Lower lobe of right lung (tissue), 2 donors: ENCODE measurements around the gene PUDP. TPM values are rescaled to one million over a fixed set of nuclear protein-coding genes. Genes with fewer than 3 reads are reported as not detected.
"Not testable (repeated sequence)": the region's sequence is repeated elsewhere in the genome, so short reads cannot be mapped to it uniquely, and the experiment has no call there.

Experiments
- ATAC-seq, 2 donors: fragments of 200-7000 bp; cut with Tn5 transposase; one replicate each; pipeline ENCODE4 v1.9.1; 2020 to 2022; ENCODE audit warnings: mild to moderate bottlenecking in 2 of 2, moderate library complexity in 2 of 2
- DNase-seq: peaks from one replicate; pipeline ENCODE4 v3.0.0-alpha.2; 2020
- H3K27ac ChIP-seq: fragments of 200-600 bp; one replicate; pipeline ENCODE4 v1.8.0; 2022
- H3K27me3 ChIP-seq: fragments of 200-600 bp; one replicate; pipeline ENCODE4 v1.8.0; 2022; ENCODE audit warnings: low read depth
- H3K36me3 ChIP-seq: fragments of 200-600 bp; one replicate; pipeline ENCODE4 v1.8.0; 2022; ENCODE audit warnings: mild to moderate bottlenecking
- H3K4me1 ChIP-seq: fragments of 200-600 bp; one replicate; pipeline ENCODE4 v1.8.0; 2022
- H3K4me3 ChIP-seq: fragments of 200-600 bp; one replicate; pipeline ENCODE4 v1.8.0; 2022; ENCODE audit warnings: mild to moderate bottlenecking
- H3K9me3 ChIP-seq: fragments of 200-600 bp; one replicate; pipeline ENCODE4 v1.8.0; 2022
- CTCF ChIP-seq: fragments of 200-600 bp; IDR thresholded peaks from one replicate; pipeline ENCODE4 v1.8.0; 2022; ENCODE audit warnings: antibody characterized with exemption, mild to moderate bottlenecking
- intact Hi-C: fragments of 100-400 bp; cut with DNase I; formaldehyde crosslinking; loops from one replicate; pipeline ENCODE4 v1.11.0; 2022
- total RNA-seq: library from RNA; stranded (reverse); fragmentation: NEBNext Ultra II Directional; extraction: Animal tissue kit (Norgen Biotek cat#: 25700); gene quantifications from one replicate; pipeline ENCODE4 v1.2.1, GENCODE V29; 2021
- donor health status: DM: no; HTN: yes; CAD: no; lungs with severe emphysema.

PUDP gene
- total RNA-seq, 1 donor from 2014 or later: 19.8 TPM

GRCh38 chrX:7188672-7189071, 40.7 kb upstream of the PUDP start:
- DNase-seq (no peak), ATAC-seq (no peak)
- Histone ChIP-seq H3K4me3 (no peak overlapping the region), H3K9me3 (no peaks in the 10 kb centered on the region), H3K27ac (no peak overlapping the region), H3K4me1 (no peaks in the 10 kb centered on the region), H3K36me3 (no peaks in the 10 kb centered on the region), H3K27me3 (no peaks in the 10 kb centered on the region)
- TF ChIP-seq CTCF: no peak
- intact Hi-C loops: no loop called here

- Histone ChIP-seq H3K36me3 (no peaks in the 10 kb centered on the region), H3K4me3 (no peak overlapping the region), H3K4me1 (no peaks in the 10 kb centered on the region), H3K27me3 (no peaks in the 10 kb centered on the region), H3K9me3 (no peaks in the 10 kb centered on the region), H3K27ac (no peak overlapping the region)
- no peak for ATAC-seq
- intact Hi-C loops: no loop called here
- TF ChIP-seq CTCF: no peak
- no peak for DNase-seq
Measured at GRCh38 chrX:7184816-7185215, 36.9 kb upstream of the PUDP start.

- DNase-seq (no peak), ATAC-seq (no peak)
- no peak overlapping the region for H3K4me3 ChIP-seq
- no peaks in the 10 kb centered on the region for H3K27me3 ChIP-seq
- H3K9me3 ChIP-seq: no peaks in the 10 kb centered on the region
- no peak for TF ChIP-seq CTCF
- no peaks in the 10 kb centered on the region for H3K4me1 ChIP-seq
- H3K27ac ChIP-seq: no peak overlapping the region
- intact Hi-C loops: no loop called here
- no peaks in the 10 kb centered on the region for H3K36me3 ChIP-seq
Measured at GRCh38 chrX:7179446-7179845, 31.5 kb upstream of the PUDP start.

- DNase-seq, ATAC-seq, H3K27ac ChIP-seq, H3K36me3 ChIP-seq, intact Hi-C loops, H3K27me3 ChIP-seq, H3K4me3 ChIP-seq, H3K9me3 ChIP-seq, H3K4me1 ChIP-seq: not testable (repeated sequence)
Measured at GRCh38 chrX:7178859-7179258, 30.9 kb upstream of the PUDP start.

- DNase-seq: no peak
- ATAC-seq: peak in 1 of 2 donors; percentile 45
Measured at GRCh38 chrX:7170898-7171297, 22.9 kb upstream of the PUDP start.

GRCh38 chrX:7169627-7170026, 21.7 kb upstream of the PUDP start:
- intact Hi-C loops: no loop called here
- no peak for TF ChIP-seq CTCF

More at GRCh38 chrX:7170898-7171297, 22.9 kb upstream of the PUDP start:
- intact Hi-C loops: no loop called here
- H3K36me3 ChIP-seq: no peaks in the 10 kb centered on the region
- H3K4me1 ChIP-seq: no peaks in the 10 kb centered on the region
- H3K27ac ChIP-seq: no peak overlapping the region
- H3K4me3 ChIP-seq: no peak overlapping the region
- peak; percentile 25 for TF ChIP-seq CTCF
- no peaks in the 10 kb centered on the region for H3K27me3 ChIP-seq
- no peaks in the 10 kb centered on the region for H3K9me3 ChIP-seq

More at GRCh38 chrX:7169627-7170026, 21.7 kb upstream of the PUDP start:
- no peaks in the 10 kb centered on the region for H3K27me3 ChIP-seq
- DNase-seq (no peak), ATAC-seq (peak in 1 of 2 donors; percentile 77)
- H3K27ac ChIP-seq: no peak overlapping the region
- H3K9me3 ChIP-seq: no peaks in the 10 kb centered on the region
- H3K4me1 ChIP-seq: no peaks in the 10 kb centered on the region
- H3K36me3 ChIP-seq: no peaks in the 10 kb centered on the region
- H3K4me3 ChIP-seq: no peak overlapping the region
